NB4 (cell line): Measurements from ENCODE around the gene HPCAL1.

ENCODE experiments used
- DNase-seq: peaks from one replicate; pipeline ENCODE4 v3.0.0; 2010; ENCODE audit warnings: low read depth
- H3K4me3 ChIP-seq: one replicate; pipeline ENCODE4 v1.5.1; 2011; ENCODE audit warnings: mild to moderate bottlenecking, low read depth, low read length, moderate library complexity
- CTCF ChIP-seq: IDR thresholded peaks from one replicate; pipeline ENCODE4 v1.5.1; 2012; ENCODE audit warnings: low read depth, low read length
- MYC ChIP-seq: IDR thresholded peaks from 2 replicates; pipeline ENCODE4 v1.6.1; 2011; ENCODE audit warnings: low read depth, low read length
- POLR2A ChIP-seq: IDR thresholded peaks from 2 replicates; pipeline ENCODE4 v1.6.1; 2011; ENCODE audit warnings: mild to moderate bottlenecking; ENCODE audit not compliant: insufficient read length; ENCODE audit errors: extremely low read depth
- TF ChIP-seq, protein P1 (sequence below): IDR thresholded peaks from 2 replicates; pipeline ENCODE4 v1.6.1; 2011; ENCODE audit warnings: low read depth, low read length

The HPCAL1 gene

GRCh38 chr2:10269711-10270610, 32.7 kb upstream of the HPCAL1 start:
- TF ChIP-seq POLR2A (no peak), CTCF (no peak), MYC (no peak)
- TF ChIP-seq, protein P1, sequence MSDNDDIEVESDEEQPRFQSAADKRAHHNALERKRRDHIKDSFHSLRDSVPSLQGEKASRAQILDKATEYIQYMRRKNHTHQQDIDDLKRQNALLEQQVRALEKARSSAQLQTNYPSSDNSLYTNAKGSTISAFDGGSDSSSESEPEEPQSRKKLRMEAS: no peak
- H3K4me3 ChIP-seq: no peak overlapping the region
- DNase-seq: no peak

DNA sequence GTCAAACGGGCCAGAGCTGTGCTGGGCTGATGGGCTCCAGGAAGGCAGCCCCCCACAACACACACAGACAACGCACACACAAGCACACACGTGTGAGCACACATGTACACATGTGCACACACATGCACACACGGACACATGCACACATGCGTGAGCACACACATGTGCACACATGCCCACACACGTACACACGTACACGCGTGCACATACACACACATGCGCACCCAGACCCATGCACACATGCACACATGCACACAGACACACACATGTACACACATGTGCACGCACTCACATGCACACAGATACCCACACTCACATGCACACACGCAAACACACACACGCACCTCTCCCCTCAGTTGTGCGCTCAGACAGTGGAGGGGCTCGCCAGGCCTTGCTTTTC, 31.2 kb upstream of the HPCAL1 start:
- H3K4me3 ChIP-seq: no peak overlapping the region

DNA sequence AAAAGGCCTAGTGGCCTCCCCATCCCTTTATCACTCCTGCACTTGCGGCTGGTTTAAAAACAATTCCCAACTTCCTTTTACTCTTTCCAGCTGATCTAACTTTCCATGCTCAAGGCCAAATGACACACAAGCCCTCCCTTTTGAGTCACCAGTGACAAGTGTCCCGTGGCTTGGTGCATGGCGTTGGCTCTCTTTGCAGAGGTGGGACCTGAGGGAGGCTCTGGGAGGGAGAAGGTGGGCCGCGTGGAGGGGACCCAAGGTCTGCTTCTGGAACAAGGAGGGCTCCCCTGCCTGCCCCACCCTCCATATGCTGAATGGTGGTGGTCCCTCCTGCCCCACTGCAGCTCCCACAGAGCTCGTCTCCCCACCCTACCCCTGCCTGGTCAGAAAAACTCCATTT, 30.8 kb upstream of the HPCAL1 start:
- no peak overlapping the region for H3K4me3 ChIP-seq
- no peak for DNase-seq
- TF ChIP-seq, protein P1: no peak
- TF ChIP-seq CTCF: no peak
- no peak for TF ChIP-seq MYC
- no peak for TF ChIP-seq POLR2A

More for the DNA sequence above, 31.2 kb upstream of the HPCAL1 start:
- DNase-seq: no peak
- TF ChIP-seq CTCF: no peak
- TF ChIP-seq, protein P1: peak; percentile 48; the same call in 1 of the 2 replicates

- no peak for TF ChIP-seq MYC
- TF ChIP-seq POLR2A: no peak
- no peak for TF ChIP-seq CTCF
- TF ChIP-seq, protein P1: no peak
- no peak for DNase-seq
- no peak overlapping the region for H3K4me3 ChIP-seq
These were observed 30.2 kb upstream of the HPCAL1 start for GRCh38 chr2:10272464-10272863.

- TF ChIP-seq, protein P1: no peak
- TF ChIP-seq MYC: no peak
- no peak for TF ChIP-seq POLR2A
- H3K4me3 ChIP-seq: no peak overlapping the region
- no peak for DNase-seq
These were observed 29.2 kb upstream of the HPCAL1 start for GRCh38 chr2:10273215-10274175.
